ENCODE results near the gene OR2J3. TPM values are rescaled to one million over a fixed set of nuclear protein-coding genes. Genes with fewer than 3 reads are reported as not detected.

OR2J3 gene
- total RNA-seq, 1 experiment from 2014 or later: not detected

GRCh38 chr6:29131691-29132090 is 23.8 kb downstream of the OR2J3 start:
- TF ChIP-seq REST (IDR thresholded peaks at IDR 0.05; ENCODE audit: insufficient read depth in 1 of 2, low read depth in 2 of 2, low read length in 1 of 2) (no peak), SIN3A (IDR thresholded peaks at IDR 0.05; ENCODE audit: borderline replicate concordance, insufficient read depth, low read depth, low read length) (no peak), TCF7L2 (IDR thresholded peaks at IDR 0.05; ENCODE audit: low read depth, low read length) (no peak), POLR2AphosphoS5 (IDR thresholded peaks at IDR 0.05; ENCODE audit: low read depth, low read length) (no peak), CTCF (IDR thresholded peaks at IDR 0.05) (no peak)
- no TSS peak for BruUV-seq (replicated peaks)
- Histone ChIP-seq H3K4me3 (ENCODE audit: low read depth in 2 of 2, low read length in 2 of 2) (no peak overlapping the region), H3K9me3 (ENCODE audit: control insufficient read depth, insufficient read depth, low read depth, low read length) (no peaks in the 10 kb centered on the region), H3K27ac (ENCODE audit: low read length) (no peak overlapping the region), H3K27me3 (ENCODE audit: control insufficient read depth, insufficient read depth, low read length) (peaks cover 22% of the 10 kb centered on the region), H3K4me1 (ENCODE audit: control insufficient read depth, insufficient read depth, low read length) (no peaks in the 10 kb centered on the region), H3K36me3 (ENCODE audit: control insufficient read depth, insufficient read depth, low read length) (no peaks in the 10 kb centered on the region)
- ChIA-PET CTCF (no interaction called here), POLR2A (no interaction called here)
- in situ Hi-C loops (cut with HindIII; ENCODE audit: low pct_unique_long_range_greater_than_20kb, low sequenced_read_pairs) (no loop called here), intact Hi-C loops (cut with micrococcal nuclease; ENCODE audit: unreplicated experiment) (no loop called here)
- no peak for DNase-seq (ENCODE audit: low read depth, low spot score)
- ATAC-seq: no peak

- Histone ChIP-seq H3K4me1 (ENCODE audit: control insufficient read depth, insufficient read depth, low read length) (no peaks in the 10 kb centered on the region), H3K9me3 (ENCODE audit: control insufficient read depth, insufficient read depth, low read depth, low read length) (no peaks in the 10 kb centered on the region), H3K36me3 (ENCODE audit: control insufficient read depth, insufficient read depth, low read length) (no peaks in the 10 kb centered on the region; the same call in 1 of the 2 replicates), H3K27ac (ENCODE audit: low read length) (no peak overlapping the region), H3K27me3 (ENCODE audit: control insufficient read depth, insufficient read depth, low read length) (peaks cover 2% of the 10 kb centered on the region), H3K4me3 (ENCODE audit: low read depth in 2 of 2, low read length in 2 of 2) (no peak overlapping the region)
- intact Hi-C loops (cut with micrococcal nuclease; ENCODE audit: unreplicated experiment) (no loop called here), in situ Hi-C loops (cut with HindIII; ENCODE audit: low pct_unique_long_range_greater_than_20kb, low sequenced_read_pairs) (no loop called here)
- DNase-seq (ENCODE audit: low read depth, low spot score): no peak
- ChIA-PET CTCF (no interaction called here), POLR2A (no interaction called here)
- BruUV-seq (replicated peaks): no TSS peak
- ATAC-seq: no peak
- TF ChIP-seq CTCF (IDR thresholded peaks at IDR 0.05) (no peak), POLR2AphosphoS5 (IDR thresholded peaks at IDR 0.05; ENCODE audit: low read depth, low read length) (no peak), TCF7L2 (IDR thresholded peaks at IDR 0.05; ENCODE audit: low read depth, low read length) (no peak), SIN3A (IDR thresholded peaks at IDR 0.05; ENCODE audit: borderline replicate concordance, insufficient read depth, low read depth, low read length) (no peak), REST (IDR thresholded peaks at IDR 0.05; ENCODE audit: insufficient read depth in 1 of 2, low read depth in 2 of 2, low read length in 1 of 2) (no peak)
These were observed 29.9 kb downstream of the OR2J3 start for GRCh38 chr6:29137724-29138123.
